K562 (cell line): ENCODE results near the gene CDT1. TPM values are rescaled to one million over a fixed set of nuclear protein-coding genes. Genes with fewer than 3 reads are reported as not detected.

Experiments used
- ASH1L ChIP-seq: fragments of 450-650 bp; IDR thresholded peaks from 2 replicates; pipeline ENCODE4 v1.6.1; 2018; ENCODE audit warnings: borderline replicate concordance, mild to moderate bottlenecking, low read depth; ENCODE audit not compliant: partially characterized antibody
- CREB1 ChIP-seq, 2 experiments: sonication (generic) in 1 of 2; formaldehyde crosslinking in 1 of 2; IDR thresholded peaks; 2 replicates each; pipeline versions ENCODE4 v1.6.1 to v1.8.0; 2012 to 2022; ENCODE audit warnings: inconsistent platforms in 1 of 2, mild to moderate bottlenecking in 1 of 2, missing genetic modification reagents in 1 of 2, moderate library complexity in 1 of 2
- CREBBP ChIP-seq: IDR thresholded peaks from one replicate; pipeline ENCODE4 v1.6.1; 2012; ENCODE audit warnings: low read depth, mild to moderate bottlenecking, control low read depth, inconsistent platforms, low read length
- GTF2E2 ChIP-seq: fragments of 200-800 bp; sonication (Bioruptor generic); IDR thresholded peaks from 2 replicates; pipeline ENCODE4 v1.6.1; 2016; ENCODE audit warnings: missing genetic modification characterization, missing compliant biosample characterization
- JUNB ChIP-seq: fragments of 450-650 bp; formaldehyde crosslinking; conservative IDR thresholded peaks from 2 replicates; pipeline ENCODE4 v1.4.0; 2020; ENCODE audit warnings: mild to moderate bottlenecking
- KLF1 ChIP-seq: fragments of 450-650 bp; IDR thresholded peaks from 2 replicates; pipeline ENCODE4 v1.6.1; 2016; ENCODE audit warnings: missing genetic modification characterization, missing compliant biosample characterization
- KLF16 ChIP-seq: IDR thresholded peaks from 2 replicates; pipeline ENCODE4 v1.6.1; 2016; ENCODE audit warnings: antibody characterized with exemption
- MXI1 ChIP-seq: IDR thresholded peaks from 2 replicates; pipeline ENCODE4 v1.6.1; 2011; ENCODE audit warnings: low read depth, mild to moderate bottlenecking, improper control_type of control experiment, low read length
- NFIX ChIP-seq: fragments of 250-450 bp; sonication (Bioruptor Pico); IDR thresholded peaks from 2 replicates; pipeline ENCODE4 v1.4.0; 2020; ENCODE audit warnings: low read depth, mild to moderate bottlenecking, moderate library complexity
- POLR2G ChIP-seq: fragments of 200-400 bp; formaldehyde crosslinking; IDR thresholded peaks from 2 replicates; pipeline ENCODE4 v1.6.1; 2017; ENCODE audit warnings: low read depth, mild to moderate bottlenecking, antibody characterized with exemption, low read length, moderate library complexity
- PREB ChIP-seq: sonication (generic); formaldehyde crosslinking; IDR thresholded peaks from 2 replicates; pipeline ENCODE4 v1.8.1; 2023; ENCODE audit warnings: mild to moderate bottlenecking, missing genetic modification reagents
- RAD21 ChIP-seq, 2 experiments: fragments of 250-450 bp in 1 of 2; fragments of 450-650 bp in 1 of 2; sonication (Bioruptor Pico) in 1 of 2; formaldehyde crosslinking in 1 of 2; IDR thresholded peaks in 1 of 2; conservative IDR thresholded peaks in 1 of 2; 2 replicates each; pipeline versions ENCODE4 v1.4.0 to v1.8.0; 2020 to 2022; ENCODE audit warnings: mild to moderate bottlenecking in 2 of 2, moderate library complexity in 1 of 2
- SETDB1 ChIP-seq: IDR thresholded peaks from one replicate; pipeline ENCODE4 v1.6.1; 2012; ENCODE audit warnings: low read length, control low read depth, inconsistent platforms
- SNIP1 ChIP-seq: fragments of 450-650 bp; IDR thresholded peaks from 2 replicates; pipeline ENCODE4 v1.7.1; 2017; ENCODE audit warnings: low read depth, mild to moderate bottlenecking
- SREBF1 ChIP-seq: fragments of 150-350 bp; IDR thresholded peaks from 2 replicates; pipeline ENCODE4 v1.6.1; 2014; ENCODE audit warnings: antibody characterized with exemption, low read depth, low read length, borderline replicate concordance
- ZC3H11A ChIP-seq: IDR thresholded peaks from 2 replicates; pipeline ENCODE4 v1.6.1; 2012; ENCODE audit warnings: low read depth, low read length, improper control_type of control experiment
- polyA plus RNA-seq, 8 experiments: library from polyadenylated mRNA; depleted of rRNA in 4 of 8; stranded (reverse) in 5 of 8; unstranded in 3 of 8; fragments of >200 nt; fragmentation: Nextera tagmentation in 2 of 8; fragmentation: Illumina TruSeq in 1 of 8; extraction: Ambion mirVana in 2 of 8; extraction: Trizol in 1 of 8; gene quantifications; 2 replicates each; pipeline versions ENCODE4 v1.2.1 to v1.2.3, GENCODE V29; 2011 to 2014; ENCODE audit warnings: inconsistent platforms in 1 of 8, missing spikeins in 1 of 8
- total RNA-seq, 7 experiments: library from RNA; depleted of rRNA in 6 of 7; stranded (reverse); fragments of >200 nt in 6 of 7; fragmentation: Illumina TruSeq in 2 of 7; extraction: Trizol in 2 of 7; gene quantifications; 2 replicates each; pipeline versions ENCODE4 v1.2.1 to v1.2.3, GENCODE V29; 2011 to 2021; ENCODE audit warnings: low replicate concordance in 1 of 7
- TF ChIP-seq, protein P1 (sequence below): fragments of 250-450 bp; sonication (Bioruptor Pico); IDR thresholded peaks from 2 replicates; pipeline ENCODE4 v1.8.0; 2022; ENCODE audit warnings: inconsistent platforms
- TF ChIP-seq, protein P2 (sequence below): fragments of 250-450 bp; sonication (Bioruptor Pico); IDR thresholded peaks from 2 replicates; pipeline ENCODE4 v1.4.0; 2020; ENCODE audit warnings: mild to moderate bottlenecking
- TF ChIP-seq, protein P3 (sequence below): fragments of 250-450 bp; sonication (Bioruptor Pico); IDR thresholded peaks from 2 replicates; pipeline ENCODE4 v1.4.0; 2020
- TF ChIP-seq, protein P4 (sequence below): IDR thresholded peaks from 2 replicates; pipeline ENCODE4 v1.6.1; 2016; ENCODE audit warnings: missing genetic modification characterization, missing compliant biosample characterization

Gene CDT1
- total and polyA plus RNA-seq, 9 of the 15 experiments (the other 6 are each of a cell fraction or from before 2014, with no cell fraction given): 0.92 to 178 (median 14.2) TPM

DNA sequence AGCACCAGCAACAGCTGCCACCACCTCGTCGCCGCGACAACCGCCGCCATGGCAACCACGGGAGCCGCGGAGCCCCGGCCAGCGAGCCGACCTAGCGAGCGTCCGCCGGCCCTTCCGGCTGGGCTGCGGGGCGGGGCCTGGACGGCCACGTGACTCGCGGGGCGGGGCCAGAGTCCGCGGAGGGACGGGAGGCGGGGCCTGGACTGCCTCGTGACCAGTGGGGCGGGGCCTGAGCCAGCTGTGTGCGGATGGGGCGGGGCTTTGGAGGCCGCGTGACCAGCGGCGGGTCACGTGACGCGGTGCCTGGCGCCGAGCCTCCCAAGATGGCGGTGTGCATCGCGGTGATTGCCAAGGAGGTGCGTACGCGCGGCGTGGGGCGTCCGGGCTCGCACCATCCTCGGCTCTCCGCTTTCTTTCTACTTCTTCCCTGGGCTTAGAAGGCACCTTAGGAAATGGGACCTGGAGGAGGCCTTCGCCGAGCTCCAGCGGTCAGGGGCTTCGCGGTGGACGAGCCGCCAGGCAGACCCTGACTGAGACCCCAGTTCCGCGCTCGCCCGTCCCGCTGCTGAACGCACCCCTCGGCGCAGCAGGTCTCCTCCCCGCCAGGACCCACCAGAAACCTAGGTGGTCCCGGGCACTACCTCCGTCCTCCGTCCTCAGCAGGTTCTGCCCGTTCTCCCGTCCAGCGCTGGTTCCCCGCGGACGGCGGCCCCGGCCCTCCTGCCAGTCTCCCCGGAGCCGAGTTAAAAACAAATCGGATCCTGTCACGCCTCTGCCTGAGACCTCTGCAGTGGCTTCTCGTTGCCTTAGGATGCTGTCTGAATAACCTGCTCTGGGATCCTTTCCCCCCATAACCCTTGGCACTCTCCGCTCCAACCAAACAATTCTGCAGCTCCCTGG lies 53.5 kb downstream of the CDT1 start, which contains the start of the genes GALNS and TRAPPC2L (continued):
- TF ChIP-seq, protein P1, sequence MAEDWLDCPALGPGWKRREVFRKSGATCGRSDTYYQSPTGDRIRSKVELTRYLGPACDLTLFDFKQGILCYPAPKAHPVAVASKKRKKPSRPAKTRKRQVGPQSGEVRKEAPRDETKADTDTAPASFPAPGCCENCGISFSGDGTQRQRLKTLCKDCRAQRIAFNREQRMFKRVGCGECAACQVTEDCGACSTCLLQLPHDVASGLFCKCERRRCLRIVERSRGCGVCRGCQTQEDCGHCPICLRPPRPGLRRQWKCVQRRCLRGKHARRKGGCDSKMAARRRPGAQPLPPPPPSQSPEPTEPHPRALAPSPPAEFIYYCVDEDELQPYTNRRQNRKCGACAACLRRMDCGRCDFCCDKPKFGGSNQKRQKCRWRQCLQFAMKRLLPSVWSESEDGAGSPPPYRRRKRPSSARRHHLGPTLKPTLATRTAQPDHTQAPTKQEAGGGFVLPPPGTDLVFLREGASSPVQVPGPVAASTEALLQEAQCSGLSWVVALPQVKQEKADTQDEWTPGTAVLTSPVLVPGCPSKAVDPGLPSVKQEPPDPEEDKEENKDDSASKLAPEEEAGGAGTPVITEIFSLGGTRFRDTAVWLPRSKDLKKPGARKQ (CRISPR knock-in tag): no peak
- TF ChIP-seq POLR2G: peak; percentile 88
- TF ChIP-seq, protein P2, sequence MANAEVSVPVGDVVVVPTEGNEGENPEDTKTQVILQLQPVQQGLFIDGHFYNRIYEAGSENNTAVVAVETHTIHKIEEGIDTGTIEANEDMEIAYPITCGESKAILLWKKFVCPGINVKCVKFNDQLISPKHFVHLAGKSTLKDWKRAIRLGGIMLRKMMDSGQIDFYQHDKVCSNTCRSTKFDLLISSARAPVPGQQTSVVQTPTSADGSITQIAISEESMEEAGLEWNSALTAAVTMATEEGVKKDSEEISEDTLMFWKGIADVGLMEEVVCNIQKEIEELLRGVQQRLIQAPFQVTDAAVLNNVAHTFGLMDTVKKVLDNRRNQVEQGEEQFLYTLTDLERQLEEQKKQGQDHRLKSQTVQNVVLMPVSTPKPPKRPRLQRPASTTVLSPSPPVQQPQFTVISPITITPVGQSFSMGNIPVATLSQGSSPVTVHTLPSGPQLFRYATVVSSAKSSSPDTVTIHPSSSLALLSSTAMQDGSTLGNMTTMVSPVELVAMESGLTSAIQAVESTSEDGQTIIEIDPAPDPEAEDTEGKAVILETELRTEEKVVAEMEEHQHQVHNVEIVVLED (CRISPR knock-in tag): 0 out of 2 replicates have a peak, but pooled peaks have one; percentile 44
- TF ChIP-seq NFIX (CRISPR knock-in tag): no peak
- TF ChIP-seq SREBF1: no peak
- TF ChIP-seq PREB (CRISPR knock-in tag): no peak
- TF ChIP-seq RAD21 (CRISPR knock-in tag; conservative IDR thresholded peaks at IDR 0.05 in 1 of 2, IDR thresholded peaks at IDR 0.05 in 1 of 2): no peak
- TF ChIP-seq CREB1 (IDR thresholded peaks at IDR 0.05): 0 out of 2 replicates have a peak, but pooled peaks have one; percentile 39
- peak; percentile 72 for TF ChIP-seq CREB1 (CRISPR knock-in tag; IDR thresholded peaks at IDR 0.05)
- peak; percentile 98 for TF ChIP-seq MXI1
- TF ChIP-seq ZC3H11A: no peak
- no peak for TF ChIP-seq SETDB1
- no peak for TF ChIP-seq KLF16
- TF ChIP-seq JUNB (CRISPR knock-in tag): no peak
- no peak for TF ChIP-seq GTF2E2
- TF ChIP-seq, protein P3, sequence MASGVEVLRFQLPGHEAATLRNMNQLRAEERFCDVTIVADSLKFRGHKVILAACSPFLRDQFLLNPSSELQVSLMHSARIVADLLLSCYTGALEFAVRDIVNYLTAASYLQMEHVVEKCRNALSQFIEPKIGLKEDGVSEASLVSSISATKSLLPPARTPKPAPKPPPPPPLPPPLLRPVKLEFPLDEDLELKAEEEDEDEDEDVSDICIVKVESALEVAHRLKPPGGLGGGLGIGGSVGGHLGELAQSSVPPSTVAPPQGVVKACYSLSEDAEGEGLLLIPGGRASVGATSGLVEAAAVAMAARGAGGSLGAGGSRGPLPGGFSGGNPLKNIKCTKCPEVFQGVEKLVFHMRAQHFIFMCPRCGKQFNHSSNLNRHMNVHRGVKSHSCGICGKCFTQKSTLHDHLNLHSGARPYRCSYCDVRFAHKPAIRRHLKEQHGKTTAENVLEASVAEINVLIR: no peak
- TF ChIP-seq, protein P4, sequence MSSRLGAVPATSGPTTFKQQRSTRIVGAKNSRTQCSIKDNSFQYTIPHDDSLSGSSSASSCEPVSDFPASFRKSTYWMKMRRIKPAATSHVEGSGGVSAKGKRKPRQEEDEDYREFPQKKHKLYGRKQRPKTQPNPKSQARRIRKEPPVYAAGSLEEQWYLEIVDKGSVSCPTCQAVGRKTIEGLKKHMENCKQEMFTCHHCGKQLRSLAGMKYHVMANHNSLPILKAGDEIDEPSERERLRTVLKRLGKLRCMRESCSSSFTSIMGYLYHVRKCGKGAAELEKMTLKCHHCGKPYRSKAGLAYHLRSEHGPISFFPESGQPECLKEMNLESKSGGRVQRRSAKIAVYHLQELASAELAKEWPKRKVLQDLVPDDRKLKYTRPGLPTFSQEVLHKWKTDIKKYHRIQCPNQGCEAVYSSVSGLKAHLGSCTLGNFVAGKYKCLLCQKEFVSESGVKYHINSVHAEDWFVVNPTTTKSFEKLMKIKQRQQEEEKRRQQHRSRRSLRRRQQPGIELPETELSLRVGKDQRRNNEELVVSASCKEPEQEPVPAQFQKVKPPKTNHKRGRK (tag): no peak
- no peak for TF ChIP-seq ASH1L
- TF ChIP-seq KLF1: no peak
- no peak for TF ChIP-seq CREBBP
- no peak for TF ChIP-seq SNIP1
